Spleen (tissue), 11 donors: ENCODE measurements around the gene RIMBP2. TPM values are rescaled to one million over a fixed set of nuclear protein-coding genes. Genes with fewer than 3 reads are reported as not detected.

Experiments used
- DNase-seq: peaks from one replicate; pipeline ENCODE4 v3.0.0-alpha.2; 2020
- H3K27ac ChIP-seq, 8 donors: fragments of 200-600 bp; sonication (generic) in 7 of 8; 1 replicate in 4 of 8; 2 replicates in 4 of 8; pipeline versions ENCODE4 v1.5.0 to v1.8.0; 2016 to 2021; ENCODE audit warnings: inconsistent platforms in 4 of 8, mild to moderate bottlenecking in 4 of 8, moderate library complexity in 1 of 8
- H3K27me3 ChIP-seq, 7 donors: fragments of 200-600 bp; sonication (generic) in 6 of 7; replicated peaks in 1 of 7; 1 replicate in 4 of 7; 2 replicates in 3 of 7; pipeline versions ENCODE4 v1.5.0 to v1.8.0; 2016 to 2021; ENCODE audit warnings: inconsistent platforms in 3 of 7, mild to moderate bottlenecking in 1 of 7
- H3K36me3 ChIP-seq, 6 donors: fragments of 200-600 bp; sonication (generic) in 5 of 6; 1 replicate in 4 of 6; 2 replicates in 2 of 6; pipeline versions ENCODE4 v1.5.0 to v1.8.0; 2016 to 2021; ENCODE audit warnings: inconsistent platforms in 2 of 6
- H3K4me1 ChIP-seq, 6 donors: fragments of 200-600 bp; sonication (generic) in 5 of 6; 1 replicate in 3 of 6; 2 replicates in 3 of 6; pipeline versions ENCODE4 v1.5.0 to v1.8.0; 2016 to 2021; ENCODE audit warnings: inconsistent platforms in 3 of 6
- H3K4me3 ChIP-seq, 8 donors: fragments of 200-600 bp; sonication (generic) in 7 of 8; 1 replicate in 4 of 8; 2 replicates in 4 of 8; pipeline versions ENCODE4 v1.5.0 to v1.8.0; 2016 to 2021; ENCODE audit warnings: inconsistent platforms in 4 of 8, mild to moderate bottlenecking in 4 of 8, moderate library complexity in 2 of 8
- H3K9me3 ChIP-seq, 8 donors: fragments of 200-600 bp; sonication (generic) in 7 of 8; 1 replicate in 4 of 8; 2 replicates in 4 of 8; pipeline versions ENCODE4 v1.5.0 to v1.8.0; 2016 to 2021; ENCODE audit warnings: inconsistent platforms in 4 of 8
- CTCF ChIP-seq, 11 experiments: fragments of 200-600 bp in 7 of 11; fragments of 450-650 bp in 4 of 11; sonication (generic) in 4 of 11; IDR thresholded peaks in 8 of 11; conservative IDR thresholded peaks in 3 of 11; 1 replicate in 7 of 11; 2 replicates in 4 of 11; pipeline versions ENCODE4 v1.4.0 to v1.8.0; 2016 to 2021; ENCODE audit warnings: antibody characterized with exemption in 11 of 11, inconsistent platforms in 4 of 11, mild to moderate bottlenecking in 1 of 11
- POLR2A ChIP-seq, 3 donors: fragments of 450-650 bp; IDR thresholded peaks; one replicate each; pipeline ENCODE4 v1.5.1; 2017; ENCODE audit warnings: antibody characterized with exemption in 3 of 3, mild to moderate bottlenecking in 1 of 3
- POLR2AphosphoS5 ChIP-seq, 3 donors: sonication (generic); formaldehyde crosslinking; IDR thresholded peaks; one replicate each; pipeline ENCODE4 v1.5.1; 2017; ENCODE audit warnings: antibody characterized with exemption in 3 of 3
- WGBS, 5 donors: extraction: QIAGEN DNeasy Blood & Tissue Kit in 3 of 5; methylation state at CpG; one replicate each; pipeline versions ENCODE4 v1.1.5 to v1.1.7; 2013 to 2018; 5-methylcytosine and 5-hydroxymethylcytosine counted together
- intact Hi-C: fragments of 100-400 bp; cut with DNase I; formaldehyde crosslinking; loops from one replicate; pipeline ENCODE4 v1.15.0; 2023; ENCODE audit warnings: low total_unique reads
- polyA plus RNA-seq, 3 donors: library from polyadenylated mRNA; stranded (reverse); fragments of 200-250 nt; gene quantifications; one replicate each; pipeline ENCODE4 v1.2.1, GENCODE V29; 2013
- total RNA-seq, 7 donors: library from RNA; depleted of rRNA in 3 of 7; stranded (reverse); fragments of >200 nt in 3 of 7; fragmentation: NEBNext Ultra II Directional in 4 of 7; extraction: Animal tissue kit (Norgen Biotek cat#: 25700) in 4 of 7; gene quantifications; one replicate each; pipeline versions ENCODE4 v1.1.0 to v1.2.1, GENCODE V29; 2016 to 2021
- donor health status: healthy with polysubstance abuse.
- donor health status: DM: no; HTN: no; CAD: no; lungs with moderate emphysema.
- donor health status: DM: no; HTN: no; CAD: no.
- donor health status: Bipolar disorder and iron deficiency.
- donor health status: healthy.
- donor health status: DM: no; HTN: no; CAD: no.
- donor health status: DM: yes; HTN: yes; CAD: no.

Gene RIMBP2
- total and polyA plus RNA-seq, 10 donors = 0.05 to 5.2 (median 0.95) TPM

- no peaks in the 10 kb centered on the region for H3K4me1 ChIP-seq
- no peaks in the 10 kb centered on the region for H3K9me3 ChIP-seq
- DNase-seq = no peak
- no peaks in the 10 kb centered on the region for H3K36me3 ChIP-seq
- 82 to 89% (median 83%) methylated on average over 15 to 16 of the region's 16 CpGs for WGBS, 5 donors
- no peak overlapping the region for H3K27ac ChIP-seq
- H3K4me3 ChIP-seq = no peak overlapping the region
- intact Hi-C loops = no loop called here
- no peaks in the 10 kb centered on the region for H3K27me3 ChIP-seq
- TF ChIP-seq POLR2A (IDR thresholded peaks at IDR 0.05) (no peak), CTCF (IDR thresholded peaks at IDR 0.05 in 8 of 11, conservative IDR thresholded peaks at IDR 0.05 in 3 of 11) (no peak), POLR2AphosphoS5 (IDR thresholded peaks at IDR 0.05) (no peak)
These were observed 100.2 kb downstream of the RIMBP2 start for GRCh38 chr12:130615861-130616345.

- TF ChIP-seq POLR2A (IDR thresholded peaks at IDR 0.05) = no peak
- TF ChIP-seq POLR2AphosphoS5 (IDR thresholded peaks at IDR 0.05) = no peak
- TF ChIP-seq CTCF (IDR thresholded peaks at IDR 0.05 in 8 of 11, conservative IDR thresholded peaks at IDR 0.05 in 3 of 11) = no peak
- intact Hi-C loops = no loop called here
- Histone ChIP-seq H3K36me3 (no peaks in the 10 kb centered on the region), H3K9me3 (no peaks in the 10 kb centered on the region), H3K27me3 (no peaks in the 10 kb centered on the region), H3K4me3 (no peak overlapping the region), H3K27ac (no peak overlapping the region), H3K4me1 (no peaks in the 10 kb centered on the region)
- WGBS, 5 donors = 76 to 90% (median 85%) methylated on average over 5 of the region's 5 CpGs
- no peak for DNase-seq
These were observed 101.6 kb downstream of the RIMBP2 start for GRCh38 chr12:130614530-130614905.

- intact Hi-C loops = no loop called here
- WGBS, 5 donors = 78 to 87% (median 84%) methylated on average over 14 of the region's 14 CpGs
- Histone ChIP-seq H3K4me1 (no peaks in the 10 kb centered on the region), H3K27ac (no peak overlapping the region), H3K9me3 (no peaks in the 10 kb centered on the region), H3K4me3 (no peak overlapping the region), H3K27me3 (no peaks in the 10 kb centered on the region), H3K36me3 (no peaks in the 10 kb centered on the region)
- DNase-seq = no peak
- TF ChIP-seq CTCF (IDR thresholded peaks at IDR 0.05 in 8 of 11, conservative IDR thresholded peaks at IDR 0.05 in 3 of 11) = no peak
- no peak for TF ChIP-seq POLR2A (IDR thresholded peaks at IDR 0.05)
- no peak for TF ChIP-seq POLR2AphosphoS5 (IDR thresholded peaks at IDR 0.05)
These were observed 102.1 kb downstream of the RIMBP2 start for GRCh38 chr12:130613831-130614529.

GRCh38 chr12:130613131-130613530 lies 103.0 kb downstream of the RIMBP2 start:
- 84 to 94% (median 91%) methylated on average over 4 to 14 of the region's 14 CpGs for WGBS, 5 donors
- intact Hi-C loops = no loop called here
- no peak for TF ChIP-seq POLR2AphosphoS5 (IDR thresholded peaks at IDR 0.05)
- Histone ChIP-seq H3K4me3 (no peak overlapping the region), H3K4me1 (no peaks in the 10 kb centered on the region), H3K27me3 (no peaks in the 10 kb centered on the region), H3K36me3 (no peaks in the 10 kb centered on the region), H3K27ac (no peak overlapping the region), H3K9me3 (no peaks in the 10 kb centered on the region)
- DNase-seq = no peak
